Measurements from ENCODE around the gene SNIP1.

SNIP1 gene

GRCh38 chr1:37517569-37517968 lies 36.5 kb downstream of the SNIP1 start:
- Histone ChIP-seq H3K27me3 (ENCODE audit: insufficient read depth, low read length) (no peaks in the 10 kb centered on the region), H3K27ac (ENCODE audit: low read depth, low read length, poor library complexity, severe bottlenecking) (no peak overlapping the region), H3K79me2 (ENCODE audit: insufficient read depth, low read length) (0 out of 2 replicates have a peak, but pooled peaks cover 4% of the 10 kb centered on the region), H3K9ac (ENCODE audit: low read length) (no peak overlapping the region), H3K36me3 (ENCODE audit: insufficient read depth, low read length) (0 out of 2 replicates have a peak, but pooled peaks cover 4% of the 10 kb centered on the region), H3K4me2 (ENCODE audit: low read length) (no peak overlapping the region), H3F3A (ENCODE audit: insufficient read depth, low read length) (no peaks in the 10 kb centered on the region), H3K4me1 (ENCODE audit: insufficient read depth, low read length, severe bottlenecking) (peaks cover 22% of the 10 kb centered on the region), H3K9me2 (ENCODE audit: low read depth, low read length) (no peaks in the 10 kb centered on the region), H3K4me3 (ENCODE audit: low read depth, low read length, poor library complexity, severe bottlenecking) (no peak overlapping the region), H4K20me1 (ENCODE audit: insufficient read depth, low read length) (no peaks in the 10 kb centered on the region), H3K9me3 (ENCODE audit: low read length) (no peaks in the 10 kb centered on the region), H2AFZ (ENCODE audit: low read length) (no peak overlapping the region)
- TF ChIP-seq, protein P1, sequence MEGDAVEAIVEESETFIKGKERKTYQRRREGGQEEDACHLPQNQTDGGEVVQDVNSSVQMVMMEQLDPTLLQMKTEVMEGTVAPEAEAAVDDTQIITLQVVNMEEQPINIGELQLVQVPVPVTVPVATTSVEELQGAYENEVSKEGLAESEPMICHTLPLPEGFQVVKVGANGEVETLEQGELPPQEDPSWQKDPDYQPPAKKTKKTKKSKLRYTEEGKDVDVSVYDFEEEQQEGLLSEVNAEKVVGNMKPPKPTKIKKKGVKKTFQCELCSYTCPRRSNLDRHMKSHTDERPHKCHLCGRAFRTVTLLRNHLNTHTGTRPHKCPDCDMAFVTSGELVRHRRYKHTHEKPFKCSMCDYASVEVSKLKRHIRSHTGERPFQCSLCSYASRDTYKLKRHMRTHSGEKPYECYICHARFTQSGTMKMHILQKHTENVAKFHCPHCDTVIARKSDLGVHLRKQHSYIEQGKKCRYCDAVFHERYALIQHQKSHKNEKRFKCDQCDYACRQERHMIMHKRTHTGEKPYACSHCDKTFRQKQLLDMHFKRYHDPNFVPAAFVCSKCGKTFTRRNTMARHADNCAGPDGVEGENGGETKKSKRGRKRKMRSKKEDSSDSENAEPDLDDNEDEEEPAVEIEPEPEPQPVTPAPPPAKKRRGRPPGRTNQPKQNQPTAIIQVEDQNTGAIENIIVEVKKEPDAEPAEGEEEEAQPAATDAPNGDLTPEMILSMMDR (IDR thresholded peaks at IDR 0.05; ENCODE audit: low read length) = no peak
- TF ChIP-seq EZH2 (IDR thresholded peaks at IDR 0.05; ENCODE audit: borderline replicate concordance, low read length) = no peak

GRCh38 chr1:37515185-37516034 lies 38.7 kb downstream of the SNIP1 start:
- TF ChIP-seq, protein P1 (IDR thresholded peaks at IDR 0.05; ENCODE audit: low read length) = no peak
- H3K27ac ChIP-seq (ENCODE audit: low read depth, low read length, poor library complexity, severe bottlenecking) = peak overlapping the region; percentile 54

DNA sequence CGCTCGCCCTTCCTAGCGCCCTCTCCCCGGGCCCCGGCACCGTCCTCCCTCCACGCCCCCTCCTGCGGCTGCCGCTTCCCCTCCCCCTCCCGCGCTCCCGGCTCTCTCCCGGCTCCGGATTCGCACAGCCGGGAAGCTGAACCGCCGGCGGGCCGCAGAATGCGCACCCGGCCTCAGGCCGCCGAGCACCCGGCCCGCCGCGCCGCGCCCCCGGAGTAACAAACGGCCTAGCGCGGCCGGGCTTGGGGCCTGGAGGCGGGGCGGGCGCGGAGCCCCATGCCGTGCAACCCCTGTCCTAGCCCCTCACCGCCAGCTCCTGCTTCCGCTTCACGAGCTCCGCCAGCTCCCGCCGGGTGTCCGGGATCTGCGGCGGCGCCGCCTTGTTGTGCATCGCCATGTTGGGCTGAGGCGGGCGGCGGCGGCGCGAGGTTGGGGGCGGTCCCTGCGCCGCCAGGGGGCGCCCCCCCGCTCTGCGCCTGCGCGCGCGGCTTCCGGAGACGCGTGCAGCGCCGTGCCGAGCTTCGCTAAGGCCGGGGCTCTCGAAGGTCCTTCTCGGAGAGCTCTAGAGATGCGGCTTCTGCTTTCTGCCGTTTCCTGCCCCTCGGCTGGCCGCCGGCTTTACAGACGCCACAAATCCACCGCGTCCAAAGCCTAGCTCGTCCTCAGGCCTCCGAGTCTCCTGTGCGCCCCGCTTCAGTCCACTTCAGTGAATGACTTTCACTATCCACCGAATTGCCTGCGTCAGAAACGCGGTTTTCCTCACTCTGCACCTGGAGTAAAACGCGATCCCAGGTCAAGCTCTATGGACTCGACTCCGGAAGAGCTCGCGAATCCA lies 39.5 kb downstream of the SNIP1 start, which contains the start of gene MEAF6:
Gene MEAF6 (minus strand): TSS at position 417 of the 835 bp plus-strand sequence. CDS start 20 bp downstream, at position 397.
- peak within 1 kb of the TSS; percentile 54 for H3K27ac ChIP-seq (ENCODE audit: low read depth, low read length, poor library complexity, severe bottlenecking)
- H3K9me2 ChIP-seq (ENCODE audit: low read depth, low read length) = no peaks in the 10 kb centered on the region
- no peaks in the 10 kb centered on the region for H4K20me1 ChIP-seq (ENCODE audit: insufficient read depth, low read length)
- peaks cover 21% of the 10 kb centered on the region for H3K4me1 ChIP-seq (ENCODE audit: insufficient read depth, low read length, severe bottlenecking)
- TF ChIP-seq, protein P1 (IDR thresholded peaks at IDR 0.05; ENCODE audit: low read length) = peak; percentile 66
- no peak for TF ChIP-seq EZH2 (IDR thresholded peaks at IDR 0.05; ENCODE audit: borderline replicate concordance, low read length)
- no peaks in the 10 kb centered on the region for H3F3A ChIP-seq (ENCODE audit: insufficient read depth, low read length)
- 0 out of 2 replicates have a peak, but pooled peaks cover 4% of the 10 kb centered on the region for H3K79me2 ChIP-seq (ENCODE audit: insufficient read depth, low read length)
- H2AFZ ChIP-seq (ENCODE audit: low read length) = no peak within 1 kb of the TSS
- H3K9ac ChIP-seq (ENCODE audit: low read length) = peak within 1 kb of the TSS; percentile 96
- H3K9me3 ChIP-seq (ENCODE audit: low read length) = no peaks in the 10 kb centered on the region
- H3K27me3 ChIP-seq (ENCODE audit: insufficient read depth, low read length) = no peaks in the 10 kb centered on the region
- peaks cover 18% of the 10 kb centered on the region; the same call in 1 of the 2 replicates for H3K36me3 ChIP-seq (ENCODE audit: insufficient read depth, low read length)
- peak within 1 kb of the TSS; percentile 93 for H3K4me3 ChIP-seq (ENCODE audit: low read depth, low read length, poor library complexity, severe bottlenecking)
- peak within 1 kb of the TSS; percentile 91 for H3K4me2 ChIP-seq (ENCODE audit: low read length)

More at GRCh38 chr1:37515185-37516034, 38.7 kb downstream of the SNIP1 start:
- Histone ChIP-seq H3K9me2 (ENCODE audit: low read depth, low read length) (no peaks in the 10 kb centered on the region), H3F3A (ENCODE audit: insufficient read depth, low read length) (no peaks in the 10 kb centered on the region), H3K79me2 (ENCODE audit: insufficient read depth, low read length) (0 out of 2 replicates have a peak, but pooled peaks cover 4% of the 10 kb centered on the region), H3K9ac (ENCODE audit: low read length) (peak overlapping the region; percentile 96), H3K4me2 (ENCODE audit: low read length) (peak overlapping the region; percentile 91), H3K4me3 (ENCODE audit: low read depth, low read length, poor library complexity, severe bottlenecking) (peak overlapping the region; percentile 93), H3K36me3 (ENCODE audit: insufficient read depth, low read length) (peaks cover 18% of the 10 kb centered on the region; the same call in 1 of the 2 replicates), H3K9me3 (ENCODE audit: low read length) (no peaks in the 10 kb centered on the region), H3K4me1 (ENCODE audit: insufficient read depth, low read length, severe bottlenecking) (peaks cover 22% of the 10 kb centered on the region), H2AFZ (ENCODE audit: low read length) (no peak overlapping the region), H4K20me1 (ENCODE audit: insufficient read depth, low read length) (no peaks in the 10 kb centered on the region), H3K27me3 (ENCODE audit: insufficient read depth, low read length) (no peaks in the 10 kb centered on the region)
